Activated T-cell treated with anti-CD3 and anti-CD28 coated beads, Interleukin-2, amount 50 U/mL, for 4 hours (primary cell): ENCODE measurements around the gene ROBO1. TPM values are rescaled to one million over a fixed set of nuclear protein-coding genes. Genes with fewer than 3 reads are reported as not detected.

Experiments used
- ATAC-seq, 2 donors: fragments of 200-7000 bp; cut with Tn5 transposase; one replicate each; pipeline ENCODE4 v1.10.0; 2021
- DNase-seq: peaks from one replicate; pipeline ENCODE4 v3.0.0-alpha.2; 2020
- H3K27me3 Mint-ChIP-seq: one replicate; pipeline ENCODE4 v1.8.0; 2021; ENCODE audit warnings: low read depth, mixed read lengths
- H3K36me3 Mint-ChIP-seq: one replicate; pipeline ENCODE4 v1.8.0; 2022; ENCODE audit warnings: mixed read lengths; ENCODE audit not compliant: insufficient read depth
- H3K4me1 Mint-ChIP-seq: one replicate; pipeline ENCODE4 v1.8.0; 2021; ENCODE audit warnings: low read depth, mixed read lengths
- H3K4me3 Mint-ChIP-seq: one replicate; pipeline ENCODE4 v1.8.0; 2021; ENCODE audit warnings: mild to moderate bottlenecking, moderate library complexity, mixed read lengths
- H3K9me3 Mint-ChIP-seq: one replicate; pipeline ENCODE4 v1.8.0; 2021; ENCODE audit warnings: mixed read lengths
- total RNA-seq, 3 donors: library from RNA; stranded (reverse); gene quantifications; one replicate each; pipeline ENCODE4 v1.2.1, GENCODE V29; 2021

ROBO1 gene
- total RNA-seq, 3 donors from 2014 or later = 0.38 to 0.99 (median 0.95) TPM

- H3K36me3 Mint-ChIP-seq = no peaks in the 10 kb centered on the region
- H3K4me1 Mint-ChIP-seq = no peaks in the 10 kb centered on the region
- DNase-seq = no peak
These were observed 1202.1 kb downstream of the ROBO1 start for GRCh38 chr3:78565712-78566111.

DNA sequence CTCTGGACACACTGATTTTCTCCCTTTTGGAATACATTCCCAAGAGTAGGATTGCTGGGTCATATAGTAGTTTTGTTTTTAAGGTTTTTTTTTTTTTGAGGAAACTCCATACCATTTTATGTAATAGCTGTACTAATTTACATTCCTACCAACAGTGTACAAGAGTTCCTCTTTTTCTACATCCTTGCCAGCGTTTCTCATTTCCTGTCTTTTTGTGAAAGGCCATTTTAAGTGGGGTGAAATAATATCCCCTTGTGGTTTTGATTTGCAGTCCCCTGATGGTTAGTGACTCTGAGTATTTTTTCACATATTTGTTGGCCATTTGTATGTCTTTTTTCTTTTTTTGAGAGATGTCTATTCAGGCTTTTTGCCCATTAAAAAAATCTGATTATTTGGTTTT lies 1205.5 kb downstream of the ROBO1 start:
- Mint-ChIP-seq H3K27me3 (no peaks in the 10 kb centered on the region), H3K36me3 (no peaks in the 10 kb centered on the region), H3K4me3 (no peak overlapping the region), H3K9me3 (peaks cover 14% of the 10 kb centered on the region), H3K4me1 (no peaks in the 10 kb centered on the region)
- ATAC-seq (no peak), DNase-seq (no peak)

More at GRCh38 chr3:78565712-78566111, 1202.1 kb downstream of the ROBO1 start:
- no peaks in the 10 kb centered on the region for H3K27me3 Mint-ChIP-seq
- no peak for ATAC-seq
- H3K4me3 Mint-ChIP-seq = no peak overlapping the region
- peaks cover 19% of the 10 kb centered on the region for H3K9me3 Mint-ChIP-seq
